MG63 (cell line): ENCODE results near the gene SLC13A2. TPM values are rescaled to one million over a fixed set of nuclear protein-coding genes. Genes with fewer than 3 reads are reported as not detected.

Source experiments
- DNase-seq: peaks from one replicate; pipeline ENCODE4 v3.0.0-alpha.2; 2020
- H3K27me3 ChIP-seq: fragments of 250-450 bp; sonication (Bioruptor Pico); 2 replicates; pipeline ENCODE4 v1.5.1; 2020; ENCODE audit warnings: mild to moderate bottlenecking, moderate library complexity
- H3K36me3 ChIP-seq: fragments of 250-450 bp; sonication (Bioruptor Pico); 2 replicates; pipeline ENCODE4 v1.5.1; 2020; ENCODE audit warnings: mild to moderate bottlenecking, moderate library complexity
- H3K4me3 ChIP-seq: fragments of 250-450 bp; sonication (Bioruptor Pico); 2 replicates; pipeline ENCODE4 v1.5.1; 2020; ENCODE audit warnings: mild to moderate bottlenecking, moderate library complexity
- H3K9me3 ChIP-seq: fragments of 250-450 bp; sonication (Bioruptor Pico); 2 replicates; pipeline ENCODE4 v1.5.1; 2020; ENCODE audit warnings: mild to moderate bottlenecking, moderate library complexity
- total RNA-seq: library from RNA; depleted of rRNA; stranded (reverse); fragments of >200 nt; shearing (Covaris generic); gene quantifications from 2 replicates; pipeline ENCODE4 v1.2.3, GENCODE V29; 2014; ENCODE audit warnings: low replicate concordance; rRNA removed

Gene SLC13A2
- total RNA-seq, 1 experiment from 2014 or later, result not detected

- no peaks in the 10 kb centered on the region for H3K36me3 ChIP-seq
- no peaks in the 10 kb centered on the region for H3K27me3 ChIP-seq
- H3K9me3 ChIP-seq, result no peaks in the 10 kb centered on the region
- no peak for DNase-seq
- H3K4me3 ChIP-seq, result no peak overlapping the region
Measured at GRCh38 chr17:28534740-28535375, 61.4 kb downstream of the SLC13A2 start.

GRCh38 chr17:28536532-28537218, 63.2 kb downstream of the SLC13A2 start:
- Histone ChIP-seq H3K36me3 (no peaks in the 10 kb centered on the region), H3K9me3 (no peaks in the 10 kb centered on the region)
- DNase-seq, result no peak

GRCh38 chr17:28537219-28537610, 63.8 kb downstream of the SLC13A2 start:
- Histone ChIP-seq H3K9me3 (no peaks in the 10 kb centered on the region), H3K4me3 (no peak overlapping the region), H3K27me3 (no peaks in the 10 kb centered on the region), H3K36me3 (no peaks in the 10 kb centered on the region)
- DNase-seq, result no peak

More at GRCh38 chr17:28536532-28537218, 63.2 kb downstream of the SLC13A2 start:
- Histone ChIP-seq H3K27me3 (no peaks in the 10 kb centered on the region), H3K4me3 (no peak overlapping the region)

GRCh38 chr17:28538296-28538895, 65.0 kb downstream of the SLC13A2 start:
- DNase-seq, result no peak
- no peaks in the 10 kb centered on the region for H3K36me3 ChIP-seq
- H3K9me3 ChIP-seq, result no peaks in the 10 kb centered on the region
- no peaks in the 10 kb centered on the region for H3K27me3 ChIP-seq
- no peak overlapping the region for H3K4me3 ChIP-seq

GRCh38 chr17:28540231-28540630, 66.8 kb downstream of the SLC13A2 start:
- Histone ChIP-seq H3K4me3 (no peak overlapping the region), H3K36me3 (no peaks in the 10 kb centered on the region), H3K9me3 (no peaks in the 10 kb centered on the region), H3K27me3 (no peaks in the 10 kb centered on the region)
- DNase-seq, result no peak

- H3K27me3 ChIP-seq, result no peaks in the 10 kb centered on the region
- H3K9me3 ChIP-seq, result no peaks in the 10 kb centered on the region
- H3K36me3 ChIP-seq, result peaks cover under 1% of the 10 kb centered on the region; the same call in 1 of the 2 replicates
- no peak overlapping the region for H3K4me3 ChIP-seq
- DNase-seq, result no peak
Measured at GRCh38 chr17:28541439-28541838, 68.0 kb downstream of the SLC13A2 start.

- no peaks in the 10 kb centered on the region for H3K27me3 ChIP-seq
- H3K9me3 ChIP-seq, result no peaks in the 10 kb centered on the region
- peaks cover 22% of the 10 kb centered on the region for H3K36me3 ChIP-seq
- no peak for DNase-seq
- H3K4me3 ChIP-seq, result no peak overlapping the region
Measured at GRCh38 chr17:28544402-28545140, 71.1 kb downstream of the SLC13A2 start.

GRCh38 chr17:28545141-28545503, 71.7 kb downstream of the SLC13A2 start:
- H3K36me3 ChIP-seq, result peaks cover 22% of the 10 kb centered on the region
- no peak for DNase-seq
- H3K27me3 ChIP-seq, result no peaks in the 10 kb centered on the region
- no peaks in the 10 kb centered on the region for H3K9me3 ChIP-seq
- H3K4me3 ChIP-seq, result no peak overlapping the region

GRCh38 chr17:28545787-28546415, 72.5 kb downstream of the SLC13A2 start:
- Histone ChIP-seq H3K27me3 (no peaks in the 10 kb centered on the region), H3K36me3 (peaks cover 22% of the 10 kb centered on the region), H3K9me3 (no peaks in the 10 kb centered on the region), H3K4me3 (no peak overlapping the region)
- DNase-seq, result no peak

- no peak for DNase-seq
- Histone ChIP-seq H3K9me3 (no peaks in the 10 kb centered on the region), H3K4me3 (no peak overlapping the region), H3K36me3 (peaks cover 22% of the 10 kb centered on the region), H3K27me3 (no peaks in the 10 kb centered on the region)
Measured at GRCh38 chr17:28547096-28547622, 73.7 kb downstream of the SLC13A2 start.

Other genes with a start within 250 kb of the SLC13A2 start
- gene TMEM97, start 154.4 kb upstream of the SLC13A2 start, total RNA-seq, result 73.3 and 118 TPM in 2 replicates
- gene IFT20, start 138.2 kb upstream of the SLC13A2 start, total RNA-seq, result 41.9 and 64.9 TPM in 2 replicates
- 29.2 and 31.9 TPM in 2 replicates for gene TNFAIP1, start 137.9 kb upstream of the SLC13A2 start, total RNA-seq
- gene POLDIP2, start 116.1 kb upstream of the SLC13A2 start, total RNA-seq, result 161 and 244 TPM in 2 replicates
- gene SEBOX, start 108.4 kb upstream of the SLC13A2 start, total RNA-seq, result not detected in 2 replicates
- 3.3 TPM in 1 of 2 replicates, not detected in the other for gene VTN, start 103.3 kb upstream of the SLC13A2 start, total RNA-seq
- gene SARM1, start 102.0 kb upstream of the SLC13A2 start, total RNA-seq, result 17.2 and 33.1 TPM in 2 replicates
- 2.7 and 13.6 TPM in 2 replicates for gene SLC46A1, start 67.4 kb upstream of the SLC13A2 start, total RNA-seq
- not detected in 2 replicates for gene FOXN1, start 32.7 kb downstream of the SLC13A2 start, total RNA-seq
- 20.8 and 36.4 TPM in 2 replicates for gene UNC119, start 79.0 kb downstream of the SLC13A2 start, total RNA-seq
- gene PIGS, start 97.9 kb downstream of the SLC13A2 start, total RNA-seq, result 29.5 and 65.1 TPM in 2 replicates
- gene ALDOC, start 103.3 kb downstream of the SLC13A2 start, total RNA-seq, result 1.1 TPM in 1 of 2 replicates, not detected in the other
- 45.1 and 82.9 TPM in 2 replicates for gene SPAG5, start 125.4 kb downstream of the SLC13A2 start, total RNA-seq
- gene RSKR, start 140.5 kb downstream of the SLC13A2 start, total RNA-seq, result 0.79 and 1.3 TPM in 2 replicates
- 114 and 149 TPM in 2 replicates for gene BLTP2, start 171.5 kb downstream of the SLC13A2 start, total RNA-seq
- 58.6 and 78.2 TPM in 2 replicates for gene SDF2, start 188.3 kb downstream of the SLC13A2 start, total RNA-seq
- 27.6 and 32.0 TPM in 2 replicates for gene SUPT6H, start 188.6 kb downstream of the SLC13A2 start, total RNA-seq
- 0.79 TPM in 1 of 2 replicates, not detected in the other for gene PROCA1, start 238.2 kb downstream of the SLC13A2 start, total RNA-seq
- gene RAB34, start 244.2 kb downstream of the SLC13A2 start, total RNA-seq, result 445 and 645 TPM in 2 replicates
- gene RPL23A, start 246.3 kb downstream of the SLC13A2 start, total RNA-seq, result 768 and 1,491 TPM in 2 replicates